ENCODE data around the gene DCDC2B. TPM values are rescaled to one million over a fixed set of nuclear protein-coding genes. Genes with fewer than 3 reads are reported as not detected.
A peak's percentile ranks its signal among the peaks of the same experiment; 100 is the strongest.

The DCDC2B gene
- total RNA-seq, 2 experiments from 2014 or later: 0.14 TPM; not detected in 1

GRCh38 chr1:32220746-32221580 lies 12.1 kb downstream of the DCDC2B start:
- no peak for DNase-seq
- Histone ChIP-seq H3K27ac (ENCODE audit: low read depth in 1 of 2, low read length in 2 of 2) (no peak overlapping the region), H3K4me3 (ENCODE audit: low read length) (peak overlapping the region; percentile 79), H3K9me3 (ENCODE audit: control insufficient read depth in 1 of 2, insufficient read depth in 1 of 2, low read length in 2 of 2) (no peaks in the 10 kb centered on the region), H3K36me3 (ENCODE audit: insufficient read depth, low read length) (peaks cover 35% of the 10 kb centered on the region), H3K27me3 (ENCODE audit: control insufficient read depth in 1 of 2, insufficient read depth in 2 of 2, low read length in 2 of 2) (no peaks in the 10 kb centered on the region), H3K4me1 (ENCODE audit: insufficient read depth, low read length) (peaks cover 39% of the 10 kb centered on the region)
- Mint-ChIP-seq H3K9me3 (no peaks in the 10 kb centered on the region), H3K27ac (peak overlapping the region; percentile 99), H3K4me3 (peak overlapping the region; percentile 99), H3K4me1 (ENCODE audit: low read depth) (peaks cover 44% of the 10 kb centered on the region), H3K27me3 (no peaks in the 10 kb centered on the region), H3K36me3 (ENCODE audit: low read depth) (peaks cover 61% of the 10 kb centered on the region)
- CTCF ChIA-PET: interaction anchor here (1.3 kb wide), 1 partner anchor 69 kb away, joined by 3 read pairs; no protein-coding TSS in a partner anchor
- no peak for TF ChIP-seq CTCF (IDR thresholded peaks at IDR 0.05)
- intact Hi-C loops (cut with DNase I, micrococcal nuclease): loop anchor here in 1 of 2 experiments (2.0 to 10.0 kb wide), 2 partner anchors 40 to 54 kb away; no protein-coding TSS in a partner anchor
- ATAC-seq (ENCODE audit: poor library complexity): no peak
- POLR2A ChIA-PET: interaction anchor here (0.7 to 2.8 kb wide), 5 partner anchors 20 to 174 kb away, joined by 3 to 9 read pairs (median 4); partner anchors contain the start of gene BSDC1

GRCh38 chr1:32221581-32221979 lies 12.7 kb downstream of the DCDC2B start:
- peak overlapping the region; percentile 99 for H3K27ac Mint-ChIP-seq
- H3K27me3 Mint-ChIP-seq: no peaks in the 10 kb centered on the region
- Histone ChIP-seq H3K27ac (ENCODE audit: low read depth in 1 of 2, low read length in 2 of 2) (peak overlapping the region; percentile 94), H3K4me3 (ENCODE audit: low read length) (peak overlapping the region; percentile 79), H3K36me3 (ENCODE audit: insufficient read depth, low read length) (peaks cover 33% of the 10 kb centered on the region), H3K9me3 (ENCODE audit: control insufficient read depth in 1 of 2, insufficient read depth in 1 of 2, low read length in 2 of 2) (no peaks in the 10 kb centered on the region), H3K4me1 (ENCODE audit: insufficient read depth, low read length) (peaks cover 35% of the 10 kb centered on the region), H3K27me3 (ENCODE audit: control insufficient read depth in 1 of 2, insufficient read depth in 2 of 2, low read length in 2 of 2) (no peaks in the 10 kb centered on the region)
- peaks cover 61% of the 10 kb centered on the region for H3K36me3 Mint-ChIP-seq (ENCODE audit: low read depth)
- H3K4me1 Mint-ChIP-seq (ENCODE audit: low read depth): peaks cover 38% of the 10 kb centered on the region
- DNase-seq (no peak), ATAC-seq (ENCODE audit: poor library complexity) (no peak)
- ChIA-PET POLR2A (interaction anchor here (0.7 to 2.8 kb wide), 4 partner anchors 20 to 173 kb away, joined by 3 to 9 read pairs (median 4); partner anchors contain the start of gene BSDC1), CTCF (no interaction called here)
- intact Hi-C loops (cut with DNase I, micrococcal nuclease): loop anchor here in 1 of 2 experiments (2.0 to 10.0 kb wide), 2 partner anchors 41 to 53 kb away; no protein-coding TSS in a partner anchor
- H3K4me3 Mint-ChIP-seq: peak overlapping the region; percentile 99
- no peaks in the 10 kb centered on the region for H3K9me3 Mint-ChIP-seq
- no peak for TF ChIP-seq CTCF (IDR thresholded peaks at IDR 0.05)

GRCh38 chr1:32221980-32222755 lies 13.3 kb downstream of the DCDC2B start, which contains the start of the genes EIF3I and TMEM234:
Gene EIF3I, plus strand, starts transcription at chr1:32222407. Its CDS starts 35 bp downstream, at chr1:32222442.
Gene TMEM234, minus strand, starts transcription at chr1:32222353. Its CDS starts 31 bp downstream, at chr1:32222322.
- POLR2A ChIA-PET: interaction anchor here (1.0 to 2.8 kb wide), 4 partner anchors 21 to 172 kb away, joined by 3 to 9 read pairs (median 7); partner anchors contain the start of genes BSDC1 and LCK
- CTCF ChIA-PET: no interaction called here
- no peaks in the 10 kb centered on the region for H3K27me3 ChIP-seq (ENCODE audit: control insufficient read depth in 1 of 2, insufficient read depth in 2 of 2, low read length in 2 of 2)
- Mint-ChIP-seq H3K27me3 (no peaks in the 10 kb centered on the region), H3K4me1 (ENCODE audit: low read depth) (peaks cover 38% of the 10 kb centered on the region), H3K4me3 (peak within 1 kb of the TSS; percentile 99), H3K9me3 (no peaks in the 10 kb centered on the region), H3K36me3 (ENCODE audit: low read depth) (peaks cover 59% of the 10 kb centered on the region), H3K27ac (peak within 1 kb of the TSS; percentile 99)
- peaks cover 34% of the 10 kb centered on the region for H3K4me1 ChIP-seq (ENCODE audit: insufficient read depth, low read length)
- peaks cover 31% of the 10 kb centered on the region for H3K36me3 ChIP-seq (ENCODE audit: insufficient read depth, low read length)
- no peaks in the 10 kb centered on the region for H3K9me3 ChIP-seq (ENCODE audit: control insufficient read depth in 1 of 2, insufficient read depth in 1 of 2, low read length in 2 of 2)
- peak within 1 kb of the TSS; percentile 94 for H3K27ac ChIP-seq (ENCODE audit: low read depth in 1 of 2, low read length in 2 of 2)
- no peak for TF ChIP-seq CTCF (IDR thresholded peaks at IDR 0.05)
- intact Hi-C loops (cut with DNase I, micrococcal nuclease): loop anchor here (1.0 to 10.0 kb wide), 4 partner anchors 29 to 172 kb away; partner anchors contain the start of genes BSDC1 (in 1 of the 2) and LCK (in 1 of the 2)
- DNase-seq (peak; percentile 81 to 96 (median 88)), ATAC-seq (ENCODE audit: poor library complexity) (peak; percentile 89)
- H3K4me3 ChIP-seq (ENCODE audit: low read length): peak within 1 kb of the TSS; percentile 79

Measured in CD4-positive, alpha-beta T cell (primary cell).